SK-N-SH (cell line): ENCODE measurements around the gene CUL1. TPM values are rescaled to one million over a fixed set of nuclear protein-coding genes. Genes with fewer than 3 reads are reported as not detected.

Experiments used
- CTCF ChIA-PET: fragments of 300-600, 350-600 bp; formaldehyde crosslinking; extraction: SDS; loops from one replicate; lab custom pipeline; 2021; lab: Yijun Ruan, JAX
- POLR2A ChIA-PET: fragments of 350-600 bp; sonication (Branson Sonifier 250); formaldehyde crosslinking; extraction: SDS; loops from one replicate; lab custom pipeline; 2020; ENCODE audit warnings: antibody characterized with exemption, inconsistent platforms; lab: Yijun Ruan, JAX
- DNase-seq: peaks from one replicate; pipeline ENCODE4 v3.0.0; 2012
- H2AFZ ChIP-seq: fragments of 200-600 bp; sonication (generic); 2 replicates; pipeline ENCODE4 v1.8.1; 2016; ENCODE audit warnings: antibody characterized with exemption, mild to moderate bottlenecking, low read depth
- H3F3A ChIP-seq: fragments of 200-600 bp; sonication (generic); replicated peaks from 2 replicates; pipeline ENCODE3; 2016; ENCODE audit warnings: antibody characterized with exemption, mild to moderate bottlenecking; ENCODE audit not compliant: insufficient read depth
- H3K27ac ChIP-seq, 2 experiments: fragments of 200-500 bp in 1 of 2; fragments of 200-600 bp in 1 of 2; sonication (Bioruptor generic) in 1 of 2; sonication (generic), shearing (Covaris generic) in 1 of 2; 2 replicates each; pipeline versions ENCODE4 v1.5.1 to v1.6.1; 2014 to 2016; ENCODE audit warnings: low read depth in 2 of 2, inconsistent platforms in 1 of 2, low read length in 1 of 2, mild to moderate bottlenecking in 1 of 2, mixed read lengths in 1 of 2
- H3K27me3 ChIP-seq: fragments of 200-600 bp; sonication (generic), shearing (Covaris generic); 2 replicates; pipeline ENCODE4 v1.6.1; 2016; ENCODE audit warnings: mixed run types; ENCODE audit not compliant: insufficient read depth
- H3K36me3 ChIP-seq, 2 experiments: fragments of 200-500 bp in 1 of 2; fragments of 200-600 bp in 1 of 2; sonication (Bioruptor generic) in 1 of 2; sonication (generic) in 1 of 2; replicated peaks in 1 of 2; 2 replicates each; pipeline versions ENCODE3 to v1.5.1; 2014 to 2016; ENCODE audit warnings: low read length in 1 of 2, mild to moderate bottlenecking in 1 of 2; ENCODE audit not compliant: insufficient read depth in 2 of 2, control insufficient read depth in 1 of 2
- H3K4me1 ChIP-seq, 2 experiments: fragments of 200-500 bp in 1 of 2; fragments of 200-600 bp in 1 of 2; sonication (Bioruptor generic) in 1 of 2; sonication (generic), shearing (Covaris generic) in 1 of 2; 2 replicates each; pipeline versions ENCODE4 v1.5.1 to v1.6.1; 2014 to 2016; ENCODE audit warnings: low read depth in 1 of 2, low read length in 1 of 2, mixed run types in 1 of 2; ENCODE audit not compliant: insufficient read depth in 2 of 2, control insufficient read depth in 1 of 2
- H3K4me2 ChIP-seq: fragments of 200-600 bp; sonication (generic), shearing (Covaris generic); 2 replicates; pipeline ENCODE4 v1.6.1; 2017; ENCODE audit warnings: mixed run types
- H3K4me3 ChIP-seq, 2 experiments: fragments of 200-500 bp in 1 of 2; fragments of 200-600 bp in 1 of 2; sonication (Bioruptor generic) in 1 of 2; sonication (generic), shearing (Covaris generic) in 1 of 2; 2 replicates each; pipeline versions ENCODE4 v1.5.1 to v1.8.1; 2014 to 2016; ENCODE audit warnings: low read depth in 2 of 2, inconsistent platforms in 1 of 2, low read length in 1 of 2, mild to moderate bottlenecking in 1 of 2, mixed read lengths in 1 of 2, moderate library complexity in 1 of 2
- H3K79me2 ChIP-seq: fragments of 200-600 bp; sonication (generic); 2 replicates; pipeline ENCODE4 v1.8.1; 2017; ENCODE audit warnings: mild to moderate bottlenecking; ENCODE audit not compliant: insufficient read depth
- H3K9ac ChIP-seq: fragments of 200-600 bp; sonication (generic); 2 replicates; pipeline ENCODE4 v1.6.1; 2017; ENCODE audit warnings: mixed run types
- H3K9me2 ChIP-seq: fragments of 200-600 bp; sonication (generic); 2 replicates; pipeline ENCODE4 v1.6.1; 2017; ENCODE audit warnings: mixed run types
- H3K9me3 ChIP-seq: fragments of 200-600 bp; sonication (generic); 2 replicates; pipeline ENCODE4 v1.6.1; 2017; ENCODE audit warnings: mixed run types, mild to moderate bottlenecking, moderate library complexity
- H4K20me1 ChIP-seq: fragments of 200-600 bp; sonication (generic); 2 replicates; pipeline ENCODE4 v1.6.1; 2017; ENCODE audit warnings: mild to moderate bottlenecking, mixed run types; ENCODE audit not compliant: insufficient read depth
- ELF1 ChIP-seq: IDR thresholded peaks from 2 replicates; pipeline ENCODE4 v1.4.0; 2012
- EP300 ChIP-seq, 2 experiments: IDR thresholded peaks; 2 replicates each; pipeline versions ENCODE4 v1.4.0 to v1.6.1; 2012; ENCODE audit warnings: borderline replicate concordance in 1 of 2, low read depth in 1 of 2, low read length in 1 of 2
- EZH2phosphoT487 ChIP-seq: fragments of 200-600 bp; sonication (generic); IDR thresholded peaks from 2 replicates; pipeline ENCODE4 v1.6.1; 2017; ENCODE audit warnings: low read depth, mixed run types, mild to moderate bottlenecking, antibody characterized with exemption, moderate library complexity, borderline replicate concordance
- FOSL2 ChIP-seq: IDR thresholded peaks from 2 replicates; pipeline ENCODE4 v1.4.0; 2012; ENCODE audit warnings: low read depth, mild to moderate bottlenecking, moderate library complexity, borderline replicate concordance
- FOXJ3 ChIP-seq: sonication (generic); formaldehyde crosslinking; IDR thresholded peaks from 2 replicates; pipeline ENCODE4 v1.5.1; 2020; ENCODE audit warnings: mild to moderate bottlenecking, missing genetic modification reagents
- GABPA ChIP-seq: IDR thresholded peaks from 2 replicates; pipeline ENCODE4 v1.4.0; 2012; ENCODE audit warnings: low read depth, mild to moderate bottlenecking
- GATA2 ChIP-seq: sonication (generic); formaldehyde crosslinking; IDR thresholded peaks from 2 replicates; pipeline ENCODE4 v1.5.0; 2020; ENCODE audit warnings: mild to moderate bottlenecking, missing genetic modification reagents
- JUND ChIP-seq: IDR thresholded peaks from 2 replicates; pipeline ENCODE4 v1.4.0; 2012
- MEF2A ChIP-seq: IDR thresholded peaks from 2 replicates; pipeline ENCODE4 v1.4.0; 2012; ENCODE audit warnings: low read depth, borderline replicate concordance
- MXI1 ChIP-seq: IDR thresholded peaks from 2 replicates; pipeline ENCODE4 v1.6.1; 2012; ENCODE audit warnings: mild to moderate bottlenecking, low read depth, low read length, improper control_type of control experiment
- POLR2AphosphoS5 ChIP-seq: IDR thresholded peaks from 2 replicates; pipeline ENCODE4 v1.6.1; 2012; ENCODE audit warnings: low read depth, low read length
- RXRA ChIP-seq: IDR thresholded peaks from 2 replicates; pipeline ENCODE4 v1.4.0; 2012; ENCODE audit warnings: low read depth, mild to moderate bottlenecking, borderline replicate concordance
- SIN3A ChIP-seq: IDR thresholded peaks from 2 replicates; pipeline ENCODE4 v1.6.1; 2012; ENCODE audit warnings: low read depth, mild to moderate bottlenecking, low read length, moderate library complexity, borderline replicate concordance
- TAF1 ChIP-seq: IDR thresholded peaks from 2 replicates; pipeline ENCODE4 v1.6.1; 2012; ENCODE audit warnings: low read depth, mild to moderate bottlenecking, low read length, moderate library complexity, borderline replicate concordance
- TCF12 ChIP-seq: IDR thresholded peaks from 2 replicates; pipeline ENCODE4 v1.4.0; 2012
- WGBS: methylation state at CpG from one replicate; pipeline ENCODE4 v1.1.6; 2017; ENCODE audit warnings: low lambda C conversion rate; 5-methylcytosine and 5-hydroxymethylcytosine counted together
- polyA plus RNA-seq, 3 experiments: library from polyadenylated mRNA; depleted of rRNA; stranded (reverse); fragments of >200 nt; gene quantifications; 2 replicates each; pipeline ENCODE4 v1.2.3, GENCODE V29; 2012
- TF ChIP-seq, protein P1 (sequence below): fragments of 150-350 bp; IDR thresholded peaks from 2 replicates; pipeline ENCODE4 v1.6.1; 2016; ENCODE audit warnings: mild to moderate bottlenecking, low read depth, low read length
- TF ChIP-seq, protein P2 (sequence below): IDR thresholded peaks from 2 replicates; pipeline ENCODE4; 2012
- TF ChIP-seq, protein P3 (sequence below): fragments of 200-600 bp; sonication (generic); IDR thresholded peaks from 2 replicates; pipeline ENCODE4 v1.6.1; 2017; ENCODE audit warnings: antibody characterized with exemption, mild to moderate bottlenecking, moderate library complexity
- TF ChIP-seq, protein P4 (sequence below): fragments of 150-350 bp; IDR thresholded peaks from 2 replicates; pipeline ENCODE4 v1.6.1; 2017; ENCODE audit warnings: antibody characterized with exemption, low read length, low read depth, borderline replicate concordance
- TF ChIP-seq, protein P5 (sequence below): IDR thresholded peaks from 2 replicates; pipeline ENCODE4 v1.4.0; 2012; ENCODE audit warnings: low read depth
- TF ChIP-seq, protein P6 (sequence below): IDR thresholded peaks from 2 replicates; pipeline ENCODE4 v1.4.0; 2012; ENCODE audit warnings: low read depth, borderline replicate concordance

The CUL1 gene
- polyA plus RNA-seq, 1 of the 3 experiments (the other 2 are of a cell fraction), result 45.2 TPM

DNA sequence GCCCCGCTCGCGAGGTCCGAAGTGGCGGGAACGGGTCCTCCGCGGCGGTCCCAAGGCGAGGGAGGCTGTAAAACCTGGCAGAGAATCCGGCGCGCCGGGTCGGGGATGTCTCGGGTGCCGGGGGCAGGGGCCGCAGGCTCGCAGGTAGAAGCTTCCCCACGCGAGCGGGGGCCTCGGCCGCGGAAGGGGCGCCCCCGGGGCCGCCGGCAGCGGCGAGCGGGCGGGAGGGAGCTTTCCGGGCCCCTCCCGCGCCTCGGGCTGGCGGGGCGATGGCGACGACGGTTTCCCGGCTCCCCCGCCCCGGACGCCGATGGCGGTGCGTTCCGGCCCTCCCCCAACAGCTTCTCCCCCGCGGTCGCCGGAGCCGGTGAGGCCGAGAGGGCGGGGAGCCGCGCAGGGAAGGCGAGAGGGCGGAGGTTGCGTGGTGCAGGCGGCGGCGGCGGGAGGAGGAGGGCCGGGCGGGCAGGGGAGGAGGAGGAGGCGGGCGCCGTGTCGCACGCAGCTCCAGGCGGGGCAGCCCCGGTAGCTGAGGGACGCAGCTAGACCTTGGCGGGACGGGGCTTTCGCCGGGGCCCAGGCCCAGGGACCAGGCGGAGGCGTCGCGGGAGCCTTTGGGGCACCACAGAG is at the start of gene CUL1 (continued):
- TF ChIP-seq, protein P1, sequence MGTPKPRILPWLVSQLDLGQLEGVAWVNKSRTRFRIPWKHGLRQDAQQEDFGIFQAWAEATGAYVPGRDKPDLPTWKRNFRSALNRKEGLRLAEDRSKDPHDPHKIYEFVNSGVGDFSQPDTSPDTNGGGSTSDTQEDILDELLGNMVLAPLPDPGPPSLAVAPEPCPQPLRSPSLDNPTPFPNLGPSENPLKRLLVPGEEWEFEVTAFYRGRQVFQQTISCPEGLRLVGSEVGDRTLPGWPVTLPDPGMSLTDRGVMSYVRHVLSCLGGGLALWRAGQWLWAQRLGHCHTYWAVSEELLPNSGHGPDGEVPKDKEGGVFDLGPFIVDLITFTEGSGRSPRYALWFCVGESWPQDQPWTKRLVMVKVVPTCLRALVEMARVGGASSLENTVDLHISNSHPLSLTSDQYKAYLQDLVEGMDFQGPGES, result no peak
- no peak for TF ChIP-seq ELF1
- TF ChIP-seq EP300 (IDR thresholded peaks at IDR 0.05; ENCODE audit: borderline replicate concordance in 1 of 2, low read depth in 1 of 2, low read length in 1 of 2), result no peak
- TF ChIP-seq JUND, result no peak
- TF ChIP-seq, protein P2, sequence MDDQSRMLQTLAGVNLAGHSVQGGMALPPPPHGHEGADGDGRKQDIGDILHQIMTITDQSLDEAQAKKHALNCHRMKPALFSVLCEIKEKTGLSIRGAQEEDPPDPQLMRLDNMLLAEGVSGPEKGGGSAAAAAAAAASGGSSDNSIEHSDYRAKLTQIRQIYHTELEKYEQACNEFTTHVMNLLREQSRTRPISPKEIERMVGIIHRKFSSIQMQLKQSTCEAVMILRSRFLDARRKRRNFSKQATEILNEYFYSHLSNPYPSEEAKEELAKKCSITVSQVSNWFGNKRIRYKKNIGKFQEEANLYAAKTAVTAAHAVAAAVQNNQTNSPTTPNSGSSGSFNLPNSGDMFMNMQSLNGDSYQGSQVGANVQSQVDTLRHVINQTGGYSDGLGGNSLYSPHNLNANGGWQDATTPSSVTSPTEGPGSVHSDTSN, result no peak
- TF ChIP-seq GATA2, result no peak
- no peak for TF ChIP-seq GABPA
- TF ChIP-seq, protein P3, sequence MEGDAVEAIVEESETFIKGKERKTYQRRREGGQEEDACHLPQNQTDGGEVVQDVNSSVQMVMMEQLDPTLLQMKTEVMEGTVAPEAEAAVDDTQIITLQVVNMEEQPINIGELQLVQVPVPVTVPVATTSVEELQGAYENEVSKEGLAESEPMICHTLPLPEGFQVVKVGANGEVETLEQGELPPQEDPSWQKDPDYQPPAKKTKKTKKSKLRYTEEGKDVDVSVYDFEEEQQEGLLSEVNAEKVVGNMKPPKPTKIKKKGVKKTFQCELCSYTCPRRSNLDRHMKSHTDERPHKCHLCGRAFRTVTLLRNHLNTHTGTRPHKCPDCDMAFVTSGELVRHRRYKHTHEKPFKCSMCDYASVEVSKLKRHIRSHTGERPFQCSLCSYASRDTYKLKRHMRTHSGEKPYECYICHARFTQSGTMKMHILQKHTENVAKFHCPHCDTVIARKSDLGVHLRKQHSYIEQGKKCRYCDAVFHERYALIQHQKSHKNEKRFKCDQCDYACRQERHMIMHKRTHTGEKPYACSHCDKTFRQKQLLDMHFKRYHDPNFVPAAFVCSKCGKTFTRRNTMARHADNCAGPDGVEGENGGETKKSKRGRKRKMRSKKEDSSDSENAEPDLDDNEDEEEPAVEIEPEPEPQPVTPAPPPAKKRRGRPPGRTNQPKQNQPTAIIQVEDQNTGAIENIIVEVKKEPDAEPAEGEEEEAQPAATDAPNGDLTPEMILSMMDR, result no peak

DNA sequence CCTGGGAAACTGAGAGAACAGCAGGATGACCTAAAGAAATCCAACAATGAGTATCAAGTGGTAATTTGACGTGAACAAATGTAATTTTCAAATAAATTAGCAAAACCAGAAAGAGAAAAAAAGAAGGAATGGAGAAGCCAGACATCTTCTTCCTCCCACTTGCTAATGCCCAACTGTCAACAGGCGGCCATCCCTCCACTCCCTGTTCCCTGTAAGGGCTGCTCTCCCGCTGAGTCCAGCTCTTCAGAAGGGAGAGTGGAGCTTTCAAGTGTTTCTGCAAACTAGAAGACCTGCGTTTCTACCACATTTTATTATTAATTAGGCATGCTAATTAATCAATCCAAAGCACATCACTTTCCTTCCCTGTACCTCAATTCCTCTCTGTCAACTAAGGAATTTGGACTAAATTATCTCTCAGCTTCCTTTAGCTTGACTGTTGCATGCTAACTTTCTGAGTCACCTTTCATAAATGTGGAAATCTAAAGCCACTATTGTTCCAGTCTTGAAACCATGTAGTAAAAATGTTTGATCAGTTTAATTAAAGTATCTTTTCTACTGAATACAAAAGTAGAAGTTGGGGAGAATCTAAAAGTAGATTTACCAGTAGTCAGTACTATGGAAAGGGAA is 48.4 kb upstream of the CUL1 start:
- Histone ChIP-seq H3K9me2 (no peaks in the 10 kb centered on the region), H3F3A (peaks cover 17% of the 10 kb centered on the region), H3K79me2 (no peaks in the 10 kb centered on the region), H3K27me3 (no peaks in the 10 kb centered on the region), H4K20me1 (no peaks in the 10 kb centered on the region), H3K27ac (peak overlapping the region in 1 of 2 experiments; percentile 58; a peak in 2 of 4 replicates), H3K4me3 (no peak overlapping the region), H2AFZ (peak overlapping the region; percentile 10; the same call in 1 of the 2 replicates), H3K9ac (no peak overlapping the region), H3K4me1 (0 out of 4 replicates have a peak, but pooled peaks cover 0 to 4% of the 10 kb centered on the region in 2 experiments), H3K9me3 (no peaks in the 10 kb centered on the region), H3K4me2 (peak overlapping the region; percentile 17), H3K36me3 (no peaks in the 10 kb centered on the region)
- POLR2A ChIA-PET, result no interaction called here
- 63% methylated on average over 4 of the region's 4 CpGs for WGBS
- CTCF ChIA-PET, result no interaction called here
- no peak for DNase-seq
- TF ChIP-seq POLR2AphosphoS5 (0 out of 2 replicates have a peak, but pooled peaks have one; percentile 13), TCF12 (peak; percentile 72), MXI1 (no peak), TAF1 (no peak), FOSL2 (peak; percentile 92), GATA2 (no peak), EZH2phosphoT487 (no peak), SIN3A (no peak), FOXJ3 (CRISPR knock-in tag) (no peak), RXRA (peak; percentile 30; the same call in 1 of the 2 replicates), MEF2A (no peak), GABPA (no peak)
- TF ChIP-seq, protein P4, sequence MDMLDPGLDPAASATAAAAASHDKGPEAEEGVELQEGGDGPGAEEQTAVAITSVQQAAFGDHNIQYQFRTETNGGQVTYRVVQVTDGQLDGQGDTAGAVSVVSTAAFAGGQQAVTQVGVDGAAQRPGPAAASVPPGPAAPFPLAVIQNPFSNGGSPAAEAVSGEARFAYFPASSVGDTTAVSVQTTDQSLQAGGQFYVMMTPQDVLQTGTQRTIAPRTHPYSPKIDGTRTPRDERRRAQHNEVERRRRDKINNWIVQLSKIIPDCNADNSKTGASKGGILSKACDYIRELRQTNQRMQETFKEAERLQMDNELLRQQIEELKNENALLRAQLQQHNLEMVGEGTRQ, result no peak
- TF ChIP-seq, protein P5, sequence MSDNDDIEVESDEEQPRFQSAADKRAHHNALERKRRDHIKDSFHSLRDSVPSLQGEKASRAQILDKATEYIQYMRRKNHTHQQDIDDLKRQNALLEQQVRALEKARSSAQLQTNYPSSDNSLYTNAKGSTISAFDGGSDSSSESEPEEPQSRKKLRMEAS, result peak; percentile 34; the same call in 1 of the 2 replicates
- TF ChIP-seq, protein P6, sequence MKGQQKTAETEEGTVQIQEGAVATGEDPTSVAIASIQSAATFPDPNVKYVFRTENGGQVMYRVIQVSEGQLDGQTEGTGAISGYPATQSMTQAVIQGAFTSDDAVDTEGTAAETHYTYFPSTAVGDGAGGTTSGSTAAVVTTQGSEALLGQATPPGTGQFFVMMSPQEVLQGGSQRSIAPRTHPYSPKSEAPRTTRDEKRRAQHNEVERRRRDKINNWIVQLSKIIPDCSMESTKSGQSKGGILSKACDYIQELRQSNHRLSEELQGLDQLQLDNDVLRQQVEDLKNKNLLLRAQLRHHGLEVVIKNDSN, result no peak
- TF ChIP-seq, protein P2, result peak; percentile 91
